ENCODE measurements around the gene AGPAT4.
A peak's percentile ranks its signal among the peaks of the same experiment; 100 is the strongest.
"Not testable (repeated sequence)": the region's sequence is repeated elsewhere in the genome, so short reads cannot be mapped to it uniquely, and the experiment has no call there.

The AGPAT4 gene

GRCh38 chr6:161194374-161194773 lies 79.5 kb downstream of the AGPAT4 start:
- DNase-seq = no peak

DNA sequence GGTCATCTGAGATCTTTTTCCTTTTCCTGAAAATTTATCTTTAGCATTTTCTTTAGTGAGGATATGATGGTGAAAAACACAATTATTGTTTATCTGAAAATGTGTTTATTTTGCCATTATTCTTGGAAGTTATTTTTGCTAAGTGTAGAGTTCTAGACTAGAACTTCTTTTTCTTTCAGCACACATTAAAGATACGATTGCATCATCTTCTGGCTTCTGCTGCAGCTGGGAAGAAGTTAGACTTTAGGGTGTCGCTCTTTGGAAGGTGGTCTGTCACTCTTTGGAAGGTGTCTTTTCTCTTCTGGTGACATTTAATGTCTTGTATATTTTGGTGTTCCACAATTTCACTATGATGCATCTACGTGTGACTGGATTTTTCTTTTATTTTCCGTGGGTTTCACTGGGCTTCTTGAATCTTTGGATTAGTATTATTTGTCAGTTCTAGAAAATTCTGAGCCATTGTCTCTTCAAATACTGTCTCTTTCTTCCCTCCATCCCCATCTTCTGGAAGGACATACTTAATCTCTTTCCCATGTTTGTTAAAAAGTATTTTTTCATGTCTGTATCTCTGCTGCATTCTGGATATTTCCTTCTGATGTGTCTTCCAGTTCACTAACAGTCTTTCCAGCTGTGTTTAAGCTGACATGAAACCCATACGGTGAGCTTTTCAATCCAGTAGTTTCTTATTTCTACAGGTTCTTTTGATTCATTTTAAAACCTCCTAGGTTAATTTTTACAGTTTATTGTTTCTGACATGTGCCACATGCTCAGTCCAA lies 81.0 kb downstream of the AGPAT4 start:
- DNase-seq = no peak

DNA sequence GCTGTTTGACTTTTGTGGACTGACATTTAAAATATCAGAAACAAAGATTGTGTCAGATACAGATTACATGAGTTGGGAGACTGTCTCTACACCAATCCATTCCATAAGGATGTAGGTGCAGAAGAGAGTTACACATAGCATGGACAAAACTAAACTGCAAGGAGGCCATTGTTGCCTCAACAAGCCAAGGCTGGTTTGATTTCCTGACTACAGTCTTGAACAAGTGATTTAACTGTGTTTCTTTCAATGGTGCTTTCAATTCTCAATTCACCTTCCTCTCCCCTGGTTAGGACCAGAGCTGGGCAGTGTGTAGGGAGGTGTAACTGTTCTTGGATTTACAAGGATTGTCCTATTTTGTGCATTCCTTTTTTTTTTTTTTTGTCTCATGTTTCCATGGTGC lies 82.2 kb downstream of the AGPAT4 start:
- DNase-seq = no peak

DNA sequence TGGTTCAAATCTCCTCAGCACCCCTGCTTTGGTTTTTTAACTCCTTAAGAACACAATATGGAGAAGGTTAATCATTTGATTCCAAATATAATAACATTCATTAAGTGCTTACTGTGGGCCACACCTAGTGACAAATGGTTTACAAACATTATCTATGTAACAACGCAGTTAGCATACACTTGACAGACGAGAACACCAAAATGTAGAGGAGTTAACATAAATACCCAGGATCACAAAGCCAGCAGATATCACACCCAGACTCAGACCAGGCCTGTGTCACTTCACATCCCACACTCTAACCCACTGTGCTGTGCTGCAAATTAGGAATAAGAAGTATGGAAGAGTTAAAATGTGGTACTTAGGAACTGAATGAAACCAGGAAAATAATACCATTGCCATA lies 82.9 kb downstream of the AGPAT4 start:
- no peak for DNase-seq

DNA sequence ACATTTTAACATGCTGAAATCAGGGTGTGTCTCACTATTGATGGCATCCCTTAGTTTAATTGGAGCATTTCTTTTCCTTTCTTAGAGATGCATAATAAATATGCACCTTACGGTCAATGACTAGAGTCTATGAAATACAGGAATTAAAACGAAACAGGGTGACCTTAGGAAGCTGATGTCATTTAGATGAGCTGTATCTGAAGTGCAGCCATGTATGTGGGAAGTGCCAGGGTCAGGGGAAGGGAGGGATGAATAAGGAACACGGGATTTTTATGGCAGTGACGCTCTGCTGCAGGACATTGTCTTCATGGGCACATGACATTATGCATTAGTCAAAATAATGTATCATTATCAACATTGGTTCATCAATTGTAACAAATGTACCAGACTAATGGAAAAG lies 84.0 kb downstream of the AGPAT4 start:
- DNase-seq = no peak

DNA sequence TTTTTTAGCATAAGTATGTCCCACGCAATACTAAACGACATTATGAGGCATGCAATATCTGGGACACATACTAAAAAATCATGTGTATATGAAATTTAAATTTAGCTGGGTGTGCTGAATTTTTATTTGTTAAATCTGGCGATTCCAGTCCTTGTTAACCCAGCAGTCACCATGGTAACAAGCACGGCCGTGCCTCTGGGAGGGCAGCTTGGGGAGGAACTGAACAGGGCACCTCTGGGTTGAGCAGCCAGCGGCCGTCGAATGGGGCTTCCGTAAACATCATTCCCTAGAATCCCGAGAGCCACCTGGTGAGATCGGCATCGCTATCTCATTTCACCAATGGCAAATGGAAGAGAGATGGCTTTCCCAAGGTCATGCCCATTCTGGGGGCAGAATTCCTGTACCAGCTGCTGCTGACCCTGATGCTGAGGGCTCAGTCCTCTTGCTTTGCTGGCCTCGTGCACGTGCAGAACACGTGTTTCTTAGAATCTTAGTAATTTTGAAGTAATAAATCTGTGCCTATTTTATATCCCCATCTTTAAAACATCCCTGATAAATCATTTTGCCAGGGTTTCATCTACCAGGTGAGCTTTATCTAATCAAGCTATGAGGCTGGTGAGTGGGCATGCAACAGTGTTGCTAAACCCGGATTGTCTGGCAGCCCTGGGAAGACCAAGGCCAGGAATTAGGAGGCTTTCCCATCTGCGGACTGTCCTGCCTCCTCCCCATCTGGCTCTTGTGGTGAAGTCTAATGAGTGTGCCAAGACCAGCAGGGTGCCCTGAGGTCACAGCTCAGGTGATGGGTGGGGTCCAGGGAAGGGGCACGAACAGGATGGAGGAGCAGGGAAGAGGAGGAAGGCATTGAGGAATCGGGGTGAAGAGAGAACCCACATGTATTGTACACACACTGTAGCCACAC lies 85.1 kb downstream of the AGPAT4 start:
- DNase-seq = no peak

DNA sequence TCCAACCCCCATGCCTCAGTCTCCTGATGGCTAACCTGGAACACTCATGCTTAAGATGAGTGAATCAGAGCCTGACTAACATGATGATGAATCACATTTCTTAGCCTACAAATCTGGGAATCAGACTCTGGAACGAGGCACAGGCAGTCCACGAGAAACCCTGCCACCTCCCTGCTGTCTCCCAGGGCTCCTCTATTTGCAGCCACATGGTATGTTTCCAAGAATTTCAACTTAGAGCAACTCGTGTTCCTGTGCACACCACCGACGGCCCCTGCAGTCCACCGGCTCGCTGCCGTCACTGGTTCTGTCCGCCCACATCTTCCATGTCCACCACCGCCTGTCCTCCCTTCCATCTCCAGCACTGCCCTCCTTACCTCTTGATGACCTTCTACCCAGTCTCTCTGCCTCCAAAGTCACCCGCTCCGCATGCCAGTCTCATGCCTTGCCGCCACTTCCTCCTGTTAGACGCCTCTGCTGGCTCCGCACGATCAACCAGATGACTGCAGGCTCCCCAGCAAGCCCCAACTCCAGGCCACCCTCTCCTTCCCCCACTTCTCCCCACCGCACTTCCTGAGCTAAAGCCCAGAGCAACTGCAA lies 87.6 kb downstream of the AGPAT4 start:
- no peak for DNase-seq

- no peak for DNase-seq
Observed at GRCh38 chr6:161181121-161181520, 92.7 kb downstream of the AGPAT4 start.

GRCh38 chr6:161178155-161178554 lies 95.7 kb downstream of the AGPAT4 start:
- DNase-seq = not testable (repeated sequence)

- DNase-seq = not testable (repeated sequence)
Observed at GRCh38 chr6:161176428-161176827, 97.4 kb downstream of the AGPAT4 start.

- DNase-seq = not testable (repeated sequence)
Observed at GRCh38 chr6:161172769-161173168, 101.1 kb downstream of the AGPAT4 start.

GRCh38 chr6:161171207-161171606 lies 102.7 kb downstream of the AGPAT4 start:
- DNase-seq = no peak

- peak; percentile 44 for DNase-seq
Observed at GRCh38 chr6:161169696-161170095, 104.2 kb downstream of the AGPAT4 start.

- DNase-seq = no peak
Observed at GRCh38 chr6:161169035-161169434, 104.8 kb downstream of the AGPAT4 start.

GRCh38 chr6:161168281-161168891 lies 105.5 kb downstream of the AGPAT4 start:
- peak; percentile 91 for DNase-seq

DNA sequence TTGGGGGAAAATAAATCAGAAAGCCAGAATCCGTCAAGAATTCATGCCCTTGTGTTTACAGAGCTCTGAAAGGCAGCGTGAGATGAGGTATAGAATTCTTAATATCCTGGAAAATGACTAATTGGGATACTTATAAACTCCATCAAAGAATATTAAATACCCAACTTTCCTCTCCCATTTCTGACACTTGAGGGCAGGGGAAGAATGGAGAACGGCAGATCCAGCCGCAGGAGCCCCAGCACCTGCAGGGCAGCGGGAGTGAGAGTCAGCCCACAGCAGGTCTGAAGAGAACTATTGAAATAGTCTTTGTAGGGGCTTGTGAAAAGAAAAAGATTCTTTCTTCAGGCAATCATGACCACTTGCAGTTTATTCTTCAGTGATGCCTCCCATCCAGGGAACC lies 107.2 kb downstream of the AGPAT4 start:
- DNase-seq = no peak

GRCh38 chr6:161166176-161166575 lies 107.7 kb downstream of the AGPAT4 start:
- DNase-seq = no peak

DNA sequence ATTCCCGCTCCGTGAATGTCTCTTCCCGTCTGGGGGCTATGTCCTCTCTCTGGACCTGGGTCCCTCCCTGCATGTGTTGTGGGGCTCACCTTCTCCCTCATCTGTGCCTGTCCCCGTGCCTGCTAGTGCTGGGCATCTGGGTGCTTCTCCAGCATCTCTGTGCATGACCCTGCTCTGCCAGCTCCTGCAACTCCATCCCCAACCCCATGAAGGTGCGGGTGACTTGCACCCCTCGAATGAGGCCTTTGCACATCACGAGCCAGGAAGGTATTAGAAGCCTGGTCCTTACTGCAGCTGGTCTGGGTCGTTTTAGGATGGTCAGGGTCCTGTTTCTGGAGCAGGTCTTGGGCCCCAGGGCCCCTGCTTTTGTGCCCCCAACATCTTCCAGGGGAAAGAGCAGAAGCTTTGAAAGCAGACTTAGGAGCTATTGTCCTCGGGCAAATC lies 109.7 kb downstream of the AGPAT4 start:
- DNase-seq = no peak

GRCh38 chr6:161163466-161164181 lies 110.2 kb downstream of the AGPAT4 start:
- DNase-seq = no peak

GRCh38 chr6:161162722-161163121 lies 111.1 kb downstream of the AGPAT4 start:
- no peak for DNase-seq

DNA sequence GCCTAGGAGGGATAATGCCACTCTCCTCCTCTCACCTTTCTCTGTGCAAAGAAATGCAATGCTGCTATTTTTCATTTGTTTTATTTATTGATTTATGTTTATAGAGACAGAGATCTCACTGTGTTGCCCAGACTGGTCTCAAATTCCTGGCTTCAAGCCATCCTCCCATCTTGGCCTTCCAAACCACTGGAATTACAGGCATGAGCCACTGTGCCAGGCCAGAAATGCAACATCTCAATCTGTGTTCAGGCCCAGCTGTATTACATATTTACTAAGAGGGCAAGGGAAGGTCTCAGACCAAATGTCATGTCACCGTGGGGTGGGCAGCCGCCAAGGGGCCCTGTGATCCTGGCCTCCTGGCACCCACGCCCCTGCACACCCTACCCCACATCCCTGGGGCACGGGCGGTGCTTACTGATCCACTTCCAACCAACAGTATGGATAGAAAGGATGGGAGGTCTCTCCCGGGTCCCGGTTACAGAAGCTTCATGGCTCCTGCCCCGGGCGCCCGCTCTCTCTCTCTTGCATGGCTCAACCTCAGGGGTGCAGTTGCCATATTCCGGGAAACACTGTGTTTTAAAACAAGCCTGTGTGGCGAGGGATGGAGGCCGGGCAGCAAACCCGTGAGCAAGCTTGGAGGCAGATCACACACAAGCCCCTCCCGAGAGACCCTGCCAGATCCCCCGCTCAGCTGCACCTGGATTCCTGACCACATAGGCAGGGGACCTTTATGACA lies 111.8 kb downstream of the AGPAT4 start:
- no peak for DNase-seq

DNA sequence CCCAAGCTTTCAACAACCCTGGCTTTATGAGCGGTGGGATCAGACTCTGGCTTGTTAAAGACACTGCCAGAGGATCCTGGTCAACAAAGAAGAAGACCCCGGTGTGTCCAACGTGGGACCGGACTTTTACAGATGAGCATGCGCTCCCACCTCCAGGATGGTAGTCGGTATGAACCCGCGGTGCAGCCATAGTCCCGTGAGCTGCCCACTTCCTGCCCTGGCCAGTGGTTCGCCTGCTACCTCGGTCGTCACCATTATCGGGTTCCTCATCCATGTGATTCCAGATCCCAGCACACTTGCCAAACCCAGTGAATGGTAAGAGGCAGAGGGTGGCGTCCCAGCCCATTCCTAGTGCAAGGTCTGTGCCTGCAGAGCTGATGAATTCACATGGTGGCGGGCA lies 112.7 kb downstream of the AGPAT4 start:
- DNase-seq = no peak

All from NCI-H1092 (cell line).